ENCODE results near the gene SEMA3B.
A peak's percentile ranks its signal among the peaks of the same experiment; 100 is the strongest.

SEMA3B gene

DNA sequence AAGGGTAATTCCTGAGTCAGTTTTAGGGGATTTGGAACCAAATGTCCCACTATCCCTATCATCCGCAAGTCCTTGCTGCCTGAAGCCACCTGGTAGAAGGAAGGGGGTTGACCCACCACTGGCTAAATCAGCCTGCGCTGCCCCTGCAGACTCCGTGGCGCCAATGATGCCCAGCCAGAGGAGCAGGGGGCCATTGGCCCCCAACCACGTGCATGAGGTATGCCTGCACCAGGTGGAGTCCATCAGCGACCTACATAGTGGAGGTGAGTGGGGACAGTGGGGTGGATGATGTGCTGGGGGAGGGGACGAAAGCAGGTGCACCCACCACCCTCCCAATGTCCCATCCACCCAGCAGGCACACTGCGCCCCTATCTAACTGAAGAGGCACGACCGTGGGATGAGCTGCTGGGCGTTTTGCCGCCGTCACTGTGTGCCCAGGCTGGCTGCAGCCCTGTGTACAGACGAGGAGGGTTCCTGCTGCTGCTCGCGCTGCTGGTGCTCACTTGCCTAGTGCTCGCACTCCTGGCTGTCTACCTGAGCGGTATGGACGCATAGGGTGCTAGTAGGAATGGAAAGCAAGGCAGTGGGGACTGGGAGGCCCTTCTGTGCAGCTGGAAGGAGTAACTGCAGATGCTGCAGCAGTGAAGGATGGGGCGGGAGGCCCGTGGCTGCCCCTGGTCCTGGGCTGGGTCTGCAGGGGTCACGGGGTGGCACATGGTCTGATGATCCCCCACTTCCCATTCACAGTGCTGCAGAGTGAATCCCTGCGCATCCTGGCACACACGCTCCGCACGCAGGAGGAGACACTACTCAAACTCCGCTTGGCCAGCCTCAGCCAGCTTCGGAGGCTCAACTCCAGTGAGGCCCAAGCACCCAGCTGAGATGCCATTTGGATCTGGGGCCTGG, 17.6 kb downstream of the SEMA3B start:
- no peak overlapping the region for H3K4me3 ChIP-seq (ENCODE audit: low read depth, low read length)
- DNase-seq (ENCODE audit: low read depth), result no peak
- TF ChIP-seq CTCF (IDR thresholded peaks at IDR 0.05; ENCODE audit: insufficient read depth, low read depth, low read length, missing control alignments), result no peak

DNA sequence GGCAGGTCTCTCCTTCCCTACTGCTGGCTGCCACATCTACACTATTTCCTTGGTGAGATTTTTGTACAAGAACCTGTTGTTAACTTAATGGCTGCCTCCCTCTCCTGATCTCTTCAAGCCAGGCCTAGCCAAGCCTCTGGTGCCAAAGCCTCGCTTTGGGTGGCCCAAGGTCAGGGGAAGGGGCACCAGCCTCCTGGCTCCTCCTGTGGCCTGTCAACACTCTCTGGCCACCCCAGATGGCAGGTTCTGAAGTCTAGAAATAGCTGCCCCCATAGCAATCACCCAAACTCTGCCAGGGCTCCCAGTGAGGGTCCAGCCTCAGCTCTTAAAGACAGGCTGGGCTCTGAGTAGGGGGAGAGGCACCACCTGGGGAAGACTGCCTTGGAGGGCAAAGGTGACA, 18.3 kb downstream of the SEMA3B start:
- no peak for DNase-seq (ENCODE audit: low read depth)

DNA sequence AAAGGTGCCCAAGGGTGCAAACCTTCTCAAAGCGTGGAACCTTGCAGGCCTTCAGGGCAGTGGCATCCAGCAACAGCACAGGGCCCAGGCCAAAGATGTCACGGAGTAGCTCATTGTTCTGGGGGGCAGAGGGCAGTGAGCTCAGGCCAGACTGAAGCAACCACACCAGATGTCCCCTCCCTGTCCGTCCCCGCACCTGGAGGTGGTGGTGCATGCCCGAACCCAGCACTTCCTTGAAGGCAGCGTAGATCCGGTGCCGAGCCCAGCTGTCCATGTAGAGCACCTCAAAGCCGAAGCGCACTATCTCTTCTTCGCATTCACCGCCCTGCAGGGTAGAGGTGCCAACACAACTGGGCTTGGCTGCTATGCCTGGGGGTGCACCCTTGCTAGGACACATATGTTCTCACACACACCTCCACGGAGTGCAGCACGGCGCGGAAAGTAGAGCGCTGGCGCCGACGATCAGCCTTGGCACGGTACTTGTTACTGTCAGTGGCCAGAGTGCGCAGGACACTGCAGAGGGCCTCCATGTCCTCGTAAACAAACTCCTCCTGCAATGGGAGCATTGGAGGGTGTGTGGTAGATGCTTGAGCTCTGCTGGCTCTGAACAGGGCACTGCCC, 19.6 kb downstream of the SEMA3B start:
- DNase-seq (ENCODE audit: low read depth), result no peak
- no peak overlapping the region for H3K4me3 ChIP-seq (ENCODE audit: low read depth, low read length)
- TF ChIP-seq CTCF (IDR thresholded peaks at IDR 0.05; ENCODE audit: insufficient read depth, low read depth, low read length, missing control alignments), result no peak

More for the DNA sequence above, 18.3 kb downstream of the SEMA3B start:
- no peak overlapping the region for H3K4me3 ChIP-seq (ENCODE audit: low read depth, low read length)
- TF ChIP-seq CTCF (IDR thresholded peaks at IDR 0.05; ENCODE audit: insufficient read depth, low read depth, low read length, missing control alignments), result no peak

- H3K4me3 ChIP-seq (ENCODE audit: low read depth, low read length), result no peak overlapping the region
- TF ChIP-seq CTCF (IDR thresholded peaks at IDR 0.05; ENCODE audit: insufficient read depth, low read depth, low read length, missing control alignments), result no peak
- DNase-seq (ENCODE audit: low read depth), result no peak
These were observed 20.2 kb downstream of the SEMA3B start for GRCh38 chr3:50289130-50289529.

DNA sequence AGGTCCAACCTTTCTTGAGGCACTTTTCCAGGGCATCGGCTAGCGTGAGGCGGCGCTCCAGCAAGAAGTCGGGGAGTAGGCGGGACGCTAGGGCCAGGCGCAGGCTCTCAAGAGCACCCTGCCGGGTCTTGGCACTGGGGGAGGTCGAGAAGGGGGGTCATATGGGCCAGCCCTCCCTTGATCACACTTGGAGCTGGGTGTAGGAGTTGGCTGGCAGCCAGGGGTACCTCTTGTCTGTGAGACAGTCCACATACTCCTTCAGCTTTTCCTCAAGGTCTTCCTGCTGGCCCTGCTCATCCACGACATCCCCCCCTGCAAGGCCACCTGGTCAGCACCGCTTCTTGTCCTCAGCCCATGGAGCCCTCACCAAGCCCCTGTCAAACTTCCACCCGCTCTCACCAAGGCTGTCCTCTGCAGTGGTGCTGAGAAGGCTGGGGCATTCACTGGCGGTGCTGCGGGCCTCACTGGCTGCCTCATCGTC, 21.3 kb downstream of the SEMA3B start:
- TF ChIP-seq CTCF (IDR thresholded peaks at IDR 0.05; ENCODE audit: insufficient read depth, low read depth, low read length, missing control alignments), result no peak
- no peak overlapping the region for H3K4me3 ChIP-seq (ENCODE audit: low read depth, low read length)
- DNase-seq (ENCODE audit: low read depth), result no peak

GRCh38 chr3:50292159-50293078, 23.5 kb downstream of the SEMA3B start, which contains the start of gene IFRD2:
TSS of gene IFRD2 (minus strand) at chr3:50292429. CDS start at chr3:50292274, 155 bp downstream.
- peak within 1 kb of the TSS; percentile 82 for H3K4me3 ChIP-seq (ENCODE audit: low read depth, low read length)
- no peak for TF ChIP-seq CTCF (IDR thresholded peaks at IDR 0.05; ENCODE audit: insufficient read depth, low read depth, low read length, missing control alignments)
- DNase-seq (ENCODE audit: low read depth), result peak; percentile 98

All from GM12865 (cell line).